ENCODE results near the gene PIWIL1.

The PIWIL1 gene

DNA sequence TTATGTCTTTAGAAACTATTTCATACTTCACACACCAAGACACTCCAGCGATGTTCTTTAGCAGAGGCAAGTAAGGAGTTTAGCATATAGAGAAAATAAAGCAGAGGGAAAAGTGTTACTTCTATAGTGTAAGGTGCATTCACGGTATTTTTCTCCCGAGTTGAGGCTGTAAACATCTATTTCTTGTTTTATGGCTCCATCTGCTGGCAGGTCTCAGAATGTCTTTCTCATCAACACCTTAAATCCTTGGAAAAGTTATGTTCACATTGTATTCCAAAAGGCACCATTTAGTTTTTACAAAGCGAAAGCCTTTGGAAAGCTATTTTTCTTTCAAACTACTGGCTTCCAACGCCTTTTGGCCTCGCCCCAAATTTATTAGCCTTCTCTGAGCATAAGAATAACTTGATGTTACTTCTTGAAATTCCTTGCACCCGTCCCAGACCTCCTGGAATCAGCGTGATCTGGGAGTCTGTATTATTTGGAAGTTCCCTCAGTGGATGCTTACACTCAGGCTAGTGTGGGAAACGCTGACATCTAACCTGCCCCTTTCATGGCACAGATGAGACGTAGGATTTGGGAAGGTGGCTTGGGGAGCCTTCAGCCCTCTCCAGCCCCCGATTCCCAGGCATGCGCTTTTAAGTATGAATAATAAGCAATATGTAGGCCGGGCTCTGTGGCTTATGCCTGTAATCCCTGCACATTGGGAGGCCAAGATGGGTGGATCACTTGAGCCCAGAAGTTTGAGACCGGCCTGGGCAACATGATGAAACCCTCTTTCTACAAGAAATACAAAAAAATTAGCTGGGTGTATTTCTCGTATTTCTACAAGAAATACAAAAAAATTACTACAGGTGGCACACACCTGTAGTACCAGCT, 1.9 kb upstream of the PIWIL1 start:
- in situ Hi-C loops (cut with MboI; ENCODE audit: low sequenced_read_pairs): no loop called here

- in situ Hi-C loops (cut with MboI; ENCODE audit: low sequenced_read_pairs): no loop called here
These were observed 782 bp upstream of the PIWIL1 start for GRCh38 chr12:130336723-130337487.

DNA sequence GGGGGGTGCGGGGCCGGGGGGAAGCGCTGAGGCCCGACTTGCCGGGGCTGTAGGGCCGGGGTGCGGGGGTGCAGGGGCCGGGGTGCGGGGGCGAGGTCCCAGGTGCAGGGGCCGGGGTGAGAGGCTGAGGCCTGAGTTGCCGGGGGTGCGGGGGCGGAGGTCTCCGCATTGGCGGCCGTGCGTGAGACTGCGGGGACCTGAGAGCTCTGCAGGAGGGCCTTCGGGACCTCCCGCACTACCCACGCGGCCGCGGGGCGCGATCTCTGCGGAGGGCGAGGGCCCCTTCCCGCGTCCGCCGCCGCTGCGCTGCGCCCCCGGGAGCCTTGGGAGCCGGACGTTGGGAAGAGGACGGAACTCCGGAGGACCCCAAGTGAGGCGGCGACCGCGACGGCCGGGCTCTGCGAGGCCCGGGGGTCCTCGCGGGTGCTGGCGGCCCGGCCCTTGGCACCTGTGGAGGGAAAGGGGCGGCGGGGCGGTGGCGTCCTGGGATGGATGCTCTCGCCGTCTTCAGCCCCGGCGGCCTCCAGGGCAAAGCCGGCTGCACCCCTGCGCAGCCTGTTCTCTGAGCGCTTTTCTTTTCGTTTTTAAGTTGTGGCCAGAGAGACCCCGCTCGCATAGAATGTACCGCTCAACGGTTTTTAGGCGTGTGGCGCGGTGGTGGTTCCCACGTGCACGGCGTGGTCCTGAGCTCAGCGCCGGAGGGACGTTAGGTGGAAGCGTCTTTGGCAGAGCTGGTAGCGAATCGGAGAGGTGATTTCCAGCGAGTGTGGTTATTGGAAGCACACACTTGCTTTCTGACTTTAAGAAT, 1.3 kb downstream of the PIWIL1 start:
- in situ Hi-C loops (cut with MboI; ENCODE audit: low sequenced_read_pairs): no loop called here

GRCh38 chr12:130339951-130340350, 2.3 kb downstream of the PIWIL1 start:
- in situ Hi-C loops (cut with MboI; ENCODE audit: low sequenced_read_pairs): loop anchor here (10.0 kb wide), 1 partner anchor 295 kb away; no protein-coding TSS in a partner anchor

GRCh38 chr12:130342442-130342841, 4.8 kb downstream of the PIWIL1 start:
- in situ Hi-C loops (cut with MboI; ENCODE audit: low sequenced_read_pairs): loop anchor here (10.0 kb wide), 1 partner anchor 298 kb away; no protein-coding TSS in a partner anchor

DNA sequence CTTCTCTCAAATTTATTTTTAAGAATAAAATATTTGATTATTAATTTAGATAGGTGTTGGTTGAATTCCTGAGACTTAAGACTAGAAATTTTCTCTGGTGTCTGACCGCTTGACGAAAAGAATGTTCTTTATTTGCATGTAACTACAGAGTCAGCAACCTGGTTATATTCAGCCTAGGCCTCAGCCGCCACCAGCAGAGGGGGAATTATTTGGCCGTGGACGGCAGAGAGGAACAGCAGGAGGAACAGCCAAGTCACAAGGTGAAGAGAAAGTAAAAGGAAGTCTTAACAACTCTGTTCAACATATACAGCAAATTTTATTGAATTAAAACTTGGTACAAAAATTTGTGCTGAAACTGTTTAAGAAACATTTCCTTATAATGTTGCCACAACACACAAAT, 5.2 kb downstream of the PIWIL1 start:
- in situ Hi-C loops (cut with MboI; ENCODE audit: low sequenced_read_pairs): loop anchor here (10.0 kb wide), 1 partner anchor 298 kb away; no protein-coding TSS in a partner anchor

- in situ Hi-C loops (cut with MboI; ENCODE audit: low sequenced_read_pairs): loop anchor here (10.0 kb wide), 1 partner anchor 300 kb away; no protein-coding TSS in a partner anchor
These were observed 6.8 kb downstream of the PIWIL1 start for GRCh38 chr12:130344529-130344928.

GRCh38 chr12:130345292-130345691, 7.6 kb downstream of the PIWIL1 start:
- in situ Hi-C loops (cut with MboI; ENCODE audit: low sequenced_read_pairs): loop anchor here (10.0 kb wide), 1 partner anchor 300 kb away; no protein-coding TSS in a partner anchor

- in situ Hi-C loops (cut with MboI; ENCODE audit: low sequenced_read_pairs): loop anchor here (10.0 kb wide), 1 partner anchor 303 kb away; no protein-coding TSS in a partner anchor
These were observed 9.9 kb downstream of the PIWIL1 start for GRCh38 chr12:130347588-130347987.

DNA sequence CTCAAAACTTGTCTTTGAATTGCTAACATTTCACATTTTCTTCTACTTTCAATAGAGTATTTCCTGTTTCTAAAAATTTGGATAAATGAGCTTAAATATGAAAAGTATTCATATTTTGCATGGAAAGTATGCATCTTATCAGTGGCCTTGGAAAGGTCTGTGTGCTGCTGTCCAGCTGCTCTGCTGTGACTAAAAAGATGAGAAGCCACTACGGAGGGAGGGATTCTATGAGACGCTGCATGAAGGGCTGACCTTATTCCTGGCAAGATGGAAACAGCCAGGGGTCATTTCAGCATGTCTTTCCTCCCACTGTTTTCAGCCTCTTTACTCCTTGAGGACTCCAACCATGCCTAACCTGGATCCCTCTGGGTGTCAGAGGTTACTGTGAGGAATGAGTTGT, 13.0 kb downstream of the PIWIL1 start:
- in situ Hi-C loops (cut with MboI; ENCODE audit: low sequenced_read_pairs): no loop called here

DNA sequence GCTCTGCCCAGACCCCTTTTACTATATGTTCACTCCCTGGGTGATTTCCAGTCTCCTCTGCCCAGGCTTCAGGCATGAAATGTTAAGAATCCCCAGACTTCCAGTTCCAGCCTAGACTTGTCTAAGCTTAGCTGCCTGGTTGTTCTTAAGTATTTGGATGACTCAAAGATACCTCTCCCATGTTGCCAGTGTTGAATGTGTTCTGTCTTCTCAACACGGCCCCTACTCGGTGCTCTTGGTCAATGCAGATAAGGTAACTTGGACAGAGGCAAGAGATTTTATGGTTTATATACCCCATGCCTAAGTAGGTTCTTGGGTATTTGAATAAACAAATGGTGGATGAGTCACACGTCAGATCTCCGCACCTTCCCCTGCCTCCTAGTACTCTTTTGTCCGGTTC, 13.6 kb downstream of the PIWIL1 start:
- in situ Hi-C loops (cut with MboI; ENCODE audit: low sequenced_read_pairs): no loop called here

GRCh38 chr12:130353081-130353480, 15.4 kb downstream of the PIWIL1 start:
- in situ Hi-C loops (cut with MboI; ENCODE audit: low sequenced_read_pairs): no loop called here

- in situ Hi-C loops (cut with MboI; ENCODE audit: low sequenced_read_pairs): no loop called here
These were observed 16.7 kb downstream of the PIWIL1 start for GRCh38 chr12:130354407-130354806.

GRCh38 chr12:130356222-130356621, 18.5 kb downstream of the PIWIL1 start:
- in situ Hi-C loops (cut with MboI; ENCODE audit: low sequenced_read_pairs): no loop called here

DNA sequence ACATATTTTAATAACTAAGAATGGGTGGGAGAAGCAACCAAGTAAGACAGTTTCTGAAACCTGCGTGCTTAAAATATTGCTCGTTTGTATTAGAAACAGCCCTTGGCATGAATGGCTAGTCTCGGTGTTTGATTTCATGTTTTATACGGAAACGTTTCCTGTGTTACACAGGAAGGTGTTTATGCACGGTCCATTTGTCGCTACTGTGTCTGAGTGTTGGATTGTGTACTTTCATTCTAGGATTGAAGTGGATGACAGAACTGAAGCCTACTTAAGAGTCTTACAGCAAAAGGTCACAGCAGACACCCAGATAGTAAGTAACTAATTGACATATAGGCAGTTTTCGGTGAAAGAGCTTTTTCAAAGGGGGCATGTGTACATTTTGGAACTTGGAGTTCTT, 19.6 kb downstream of the PIWIL1 start:
- in situ Hi-C loops (cut with MboI; ENCODE audit: low sequenced_read_pairs): no loop called here

DNA sequence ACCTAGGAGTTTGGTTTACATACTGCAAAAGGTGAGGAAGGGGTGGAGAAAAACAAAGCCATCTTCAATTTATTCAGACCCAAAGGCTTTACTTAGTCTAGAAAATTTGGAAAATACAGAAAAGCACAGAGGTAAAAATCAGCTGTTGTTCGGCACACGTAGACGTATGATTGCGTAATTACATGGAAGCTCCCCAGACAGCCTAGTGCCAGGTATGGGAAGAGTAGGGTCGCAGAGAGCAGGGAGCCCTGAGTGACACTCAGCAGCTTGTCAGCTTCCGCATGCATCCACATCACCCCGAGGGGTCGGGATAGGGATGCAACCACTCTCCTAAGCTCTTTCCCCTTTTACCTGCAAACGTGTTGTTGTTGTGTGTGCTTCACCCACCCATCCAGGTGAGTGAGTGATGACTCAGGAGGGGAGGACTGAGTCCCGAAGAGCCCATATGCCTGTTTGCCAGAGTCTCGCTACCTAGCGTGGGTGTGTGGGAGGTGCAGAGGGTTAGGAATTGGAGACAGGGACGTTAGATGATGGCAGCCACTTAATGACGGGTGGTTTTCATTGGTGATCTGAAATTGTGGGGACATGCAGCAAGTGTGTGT, 20.1 kb downstream of the PIWIL1 start:
- in situ Hi-C loops (cut with MboI; ENCODE audit: low sequenced_read_pairs): no loop called here

DNA sequence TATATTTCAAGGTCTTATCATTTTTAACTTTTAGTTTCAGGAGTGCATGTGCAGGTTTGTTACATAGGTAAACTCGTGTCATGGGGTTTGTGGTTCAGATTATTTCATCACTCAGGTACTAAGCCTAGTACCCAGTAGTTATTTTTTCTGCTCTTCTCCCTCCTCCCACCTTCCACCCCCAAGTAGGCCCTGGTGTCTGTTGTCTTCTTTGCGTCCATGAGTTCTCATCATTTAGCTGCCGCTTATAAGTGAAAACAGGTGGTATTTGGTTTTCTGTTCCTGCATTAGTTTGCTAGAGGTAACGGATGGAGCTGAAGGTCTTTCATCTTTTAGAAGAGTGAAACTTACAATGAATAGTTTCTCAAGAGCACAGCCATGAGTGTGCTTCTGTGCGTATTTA, 24.4 kb downstream of the PIWIL1 start:
- in situ Hi-C loops (cut with MboI; ENCODE audit: low sequenced_read_pairs): no loop called here

DNA sequence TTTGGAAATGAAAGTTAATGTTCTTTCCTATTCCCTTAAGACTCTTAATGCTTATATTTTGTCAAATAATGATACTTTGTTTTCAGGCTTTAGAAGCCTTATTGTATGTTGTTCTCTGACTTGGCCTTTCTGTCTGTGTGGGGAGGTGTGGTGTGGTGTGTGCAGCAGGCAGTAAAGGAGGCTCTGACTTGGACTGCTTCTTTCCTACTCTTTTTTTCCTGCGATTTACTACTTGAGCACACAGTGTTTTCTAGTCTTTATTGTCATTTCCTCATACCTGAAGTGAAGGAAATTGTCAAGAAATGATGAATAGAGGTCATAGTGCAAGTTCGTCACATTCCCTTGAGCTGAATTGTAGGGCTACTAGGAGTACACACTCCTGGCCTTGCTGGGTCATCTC, 26.9 kb downstream of the PIWIL1 start:
- in situ Hi-C loops (cut with MboI; ENCODE audit: low sequenced_read_pairs): no loop called here

GRCh38 chr12:130366159-130366558, 28.5 kb downstream of the PIWIL1 start:
- in situ Hi-C loops (cut with MboI; ENCODE audit: low sequenced_read_pairs): no loop called here

- in situ Hi-C loops (cut with MboI; ENCODE audit: low sequenced_read_pairs): no loop called here
These were observed 29.3 kb downstream of the PIWIL1 start for GRCh38 chr12:130367003-130367402.

All from HL-60/S4 (cell line).